Measurements from ENCODE around the gene CD27. TPM values are rescaled to one million over a fixed set of nuclear protein-coding genes. Genes with fewer than 3 reads are reported as not detected.

The CD27 gene
- total RNA-seq, 1 experiment from 2014 or later: not detected

DNA sequence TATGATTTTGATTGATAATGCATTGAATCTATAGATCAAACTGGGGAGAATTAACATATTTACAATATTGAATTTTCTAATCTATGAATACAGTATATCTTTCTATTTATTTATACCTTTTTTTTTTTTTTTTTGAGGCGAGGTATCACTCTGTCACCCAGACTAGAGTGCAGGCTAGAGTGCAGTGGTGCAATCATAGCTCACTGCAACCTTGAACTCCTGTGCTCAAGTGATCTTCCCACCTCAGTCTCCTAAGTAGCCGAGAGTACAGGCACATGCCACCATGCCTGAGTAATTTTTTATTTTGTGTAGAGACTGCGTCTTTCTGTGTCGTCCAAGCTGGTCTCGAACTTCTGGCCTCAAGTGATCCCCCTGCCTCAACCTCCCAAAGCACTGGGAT, 40.4 kb upstream of the CD27 start:
- no peaks in the 10 kb centered on the region for H3K36me3 ChIP-seq (ENCODE audit: insufficient read depth, low read length, poor library complexity, severe bottlenecking)
- no peaks in the 10 kb centered on the region for H3K9me3 ChIP-seq (ENCODE audit: low read depth, low read length, poor library complexity, severe bottlenecking)
- H3K27me3 ChIP-seq (replicated peaks; ENCODE audit: insufficient read depth, low read depth, low read length, poor library complexity): no peaks in the 10 kb centered on the region
- no peak overlapping the region for H3K27ac ChIP-seq (ENCODE audit: low read depth, low read length, poor library complexity, severe bottlenecking)
- DNase-seq (ENCODE audit: low spot score): no peak
- H3K4me1 ChIP-seq (ENCODE audit: insufficient read depth, low read length, poor library complexity, severe bottlenecking): no peaks in the 10 kb centered on the region
- H3K4me3 ChIP-seq (ENCODE audit: low read depth, low read length, poor library complexity, severe bottlenecking): no peak overlapping the region
- no TSS peak for BruUV-seq (replicated peaks)
- intact Hi-C loops (cut with micrococcal nuclease; ENCODE audit: unreplicated experiment): no loop called here
- ChIA-PET POLR2A (ENCODE audit: low non-redundant PET) (no interaction called here), CTCF (no interaction called here)
- TF ChIP-seq EZH2 (IDR thresholded peaks at IDR 0.05; ENCODE audit: borderline replicate concordance, low read depth, low read length, poor library complexity, severe bottlenecking): no peak
- TF ChIP-seq, protein P1, sequence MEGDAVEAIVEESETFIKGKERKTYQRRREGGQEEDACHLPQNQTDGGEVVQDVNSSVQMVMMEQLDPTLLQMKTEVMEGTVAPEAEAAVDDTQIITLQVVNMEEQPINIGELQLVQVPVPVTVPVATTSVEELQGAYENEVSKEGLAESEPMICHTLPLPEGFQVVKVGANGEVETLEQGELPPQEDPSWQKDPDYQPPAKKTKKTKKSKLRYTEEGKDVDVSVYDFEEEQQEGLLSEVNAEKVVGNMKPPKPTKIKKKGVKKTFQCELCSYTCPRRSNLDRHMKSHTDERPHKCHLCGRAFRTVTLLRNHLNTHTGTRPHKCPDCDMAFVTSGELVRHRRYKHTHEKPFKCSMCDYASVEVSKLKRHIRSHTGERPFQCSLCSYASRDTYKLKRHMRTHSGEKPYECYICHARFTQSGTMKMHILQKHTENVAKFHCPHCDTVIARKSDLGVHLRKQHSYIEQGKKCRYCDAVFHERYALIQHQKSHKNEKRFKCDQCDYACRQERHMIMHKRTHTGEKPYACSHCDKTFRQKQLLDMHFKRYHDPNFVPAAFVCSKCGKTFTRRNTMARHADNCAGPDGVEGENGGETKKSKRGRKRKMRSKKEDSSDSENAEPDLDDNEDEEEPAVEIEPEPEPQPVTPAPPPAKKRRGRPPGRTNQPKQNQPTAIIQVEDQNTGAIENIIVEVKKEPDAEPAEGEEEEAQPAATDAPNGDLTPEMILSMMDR (conservative IDR thresholded peaks at IDR 0.05; ENCODE audit: low read depth, low read length): no peak

DNA sequence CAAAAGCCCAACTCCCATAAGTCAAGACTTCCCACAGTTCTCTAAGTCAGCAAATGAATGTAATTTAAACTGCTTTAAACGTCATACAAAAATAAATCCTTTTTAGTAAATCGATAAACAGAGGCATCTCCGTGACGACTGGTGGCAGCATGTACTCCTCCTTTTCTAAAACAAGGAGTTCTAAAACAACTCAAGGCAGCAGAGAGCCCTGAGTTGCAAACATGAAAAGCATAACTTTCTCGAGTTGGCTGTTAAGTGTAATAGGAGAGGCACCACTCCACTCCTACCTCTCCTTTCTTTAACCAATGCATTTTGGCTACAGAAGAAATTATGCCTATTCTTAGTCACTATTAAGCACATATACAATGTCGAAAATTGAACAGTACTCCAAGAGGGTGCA, 38.8 kb upstream of the CD27 start:
- TF ChIP-seq, protein P1 (conservative IDR thresholded peaks at IDR 0.05; ENCODE audit: low read depth, low read length): no peak
- TF ChIP-seq EZH2 (IDR thresholded peaks at IDR 0.05; ENCODE audit: borderline replicate concordance, low read depth, low read length, poor library complexity, severe bottlenecking): no peak
- Histone ChIP-seq H3K9me3 (ENCODE audit: low read depth, low read length, poor library complexity, severe bottlenecking) (no peaks in the 10 kb centered on the region), H3K36me3 (ENCODE audit: insufficient read depth, low read length, poor library complexity, severe bottlenecking) (no peaks in the 10 kb centered on the region), H3K4me3 (ENCODE audit: low read depth, low read length, poor library complexity, severe bottlenecking) (no peak overlapping the region), H3K4me1 (ENCODE audit: insufficient read depth, low read length, poor library complexity, severe bottlenecking) (no peaks in the 10 kb centered on the region), H3K27ac (ENCODE audit: low read depth, low read length, poor library complexity, severe bottlenecking) (no peak overlapping the region), H3K27me3 (replicated peaks; ENCODE audit: insufficient read depth, low read depth, low read length, poor library complexity) (no peaks in the 10 kb centered on the region)
- intact Hi-C loops (cut with micrococcal nuclease; ENCODE audit: unreplicated experiment): no loop called here
- no TSS peak for BruUV-seq (replicated peaks)
- POLR2A ChIA-PET (ENCODE audit: low non-redundant PET): no interaction called here
- DNase-seq (ENCODE audit: low spot score): no peak
- CTCF ChIA-PET: no interaction called here

DNA sequence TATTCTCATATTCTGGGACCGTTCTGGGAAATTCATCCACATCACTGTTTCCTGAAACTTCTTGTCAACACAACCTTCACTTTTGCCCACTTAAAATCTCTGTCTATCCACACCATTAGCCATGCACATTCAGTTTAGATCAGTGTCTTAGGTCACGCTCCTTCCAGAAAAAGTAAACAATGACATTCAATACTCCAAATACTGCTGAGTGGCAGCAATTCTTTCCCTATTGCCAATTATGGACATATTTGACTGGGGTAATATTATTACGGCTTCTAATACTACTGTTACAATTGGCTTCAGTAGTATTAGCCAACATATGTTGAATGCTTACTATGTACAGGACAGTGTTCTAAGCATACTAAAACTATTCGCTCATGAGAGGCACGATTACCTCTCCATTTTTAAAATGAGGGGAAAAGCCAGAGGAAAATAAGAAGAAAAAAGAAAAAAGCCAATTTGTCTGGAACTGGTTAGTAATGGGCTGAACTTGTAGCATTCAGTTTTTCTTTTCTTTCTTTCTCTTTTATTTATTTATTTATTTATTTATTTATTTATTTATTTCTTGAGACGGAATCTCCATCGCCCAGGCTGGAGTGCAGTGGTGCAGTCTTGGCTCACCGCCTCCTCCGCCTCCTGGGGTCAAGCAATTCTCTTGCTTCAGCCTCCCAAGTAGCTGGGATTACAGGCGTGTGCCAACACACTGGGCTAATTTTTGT, 37.4 kb upstream of the CD27 start:
- intact Hi-C loops (cut with micrococcal nuclease; ENCODE audit: unreplicated experiment): no loop called here
- H3K4me1 ChIP-seq (ENCODE audit: insufficient read depth, low read length, poor library complexity, severe bottlenecking): no peaks in the 10 kb centered on the region
- ChIA-PET POLR2A (ENCODE audit: low non-redundant PET) (no interaction called here), CTCF (no interaction called here)
- H3K27ac ChIP-seq (ENCODE audit: low read depth, low read length, poor library complexity, severe bottlenecking): no peak overlapping the region
- no peak overlapping the region for H3K4me3 ChIP-seq (ENCODE audit: low read depth, low read length, poor library complexity, severe bottlenecking)
- no peak for DNase-seq (ENCODE audit: low spot score)
- TF ChIP-seq, protein P1 (conservative IDR thresholded peaks at IDR 0.05; ENCODE audit: low read depth, low read length): no peak
- no peak for TF ChIP-seq EZH2 (IDR thresholded peaks at IDR 0.05; ENCODE audit: borderline replicate concordance, low read depth, low read length, poor library complexity, severe bottlenecking)
- no peaks in the 10 kb centered on the region for H3K9me3 ChIP-seq (ENCODE audit: low read depth, low read length, poor library complexity, severe bottlenecking)
- H3K36me3 ChIP-seq (ENCODE audit: insufficient read depth, low read length, poor library complexity, severe bottlenecking): no peaks in the 10 kb centered on the region
- no peaks in the 10 kb centered on the region for H3K27me3 ChIP-seq (replicated peaks; ENCODE audit: insufficient read depth, low read depth, low read length, poor library complexity)
- BruUV-seq (replicated peaks): no TSS peak
